Hepatic stellate cell (primary cell): ENCODE data around the gene DAPK2.
"Not testable (repeated sequence)": the region's sequence is repeated elsewhere in the genome, so short reads cannot be mapped to it uniquely, and the experiment has no call there.

Source experiments
- DNase-seq: peaks from one replicate; pipeline ENCODE4 v3.0.0; 2011; ENCODE audit warnings: low spot score

The DAPK2 gene

DNA sequence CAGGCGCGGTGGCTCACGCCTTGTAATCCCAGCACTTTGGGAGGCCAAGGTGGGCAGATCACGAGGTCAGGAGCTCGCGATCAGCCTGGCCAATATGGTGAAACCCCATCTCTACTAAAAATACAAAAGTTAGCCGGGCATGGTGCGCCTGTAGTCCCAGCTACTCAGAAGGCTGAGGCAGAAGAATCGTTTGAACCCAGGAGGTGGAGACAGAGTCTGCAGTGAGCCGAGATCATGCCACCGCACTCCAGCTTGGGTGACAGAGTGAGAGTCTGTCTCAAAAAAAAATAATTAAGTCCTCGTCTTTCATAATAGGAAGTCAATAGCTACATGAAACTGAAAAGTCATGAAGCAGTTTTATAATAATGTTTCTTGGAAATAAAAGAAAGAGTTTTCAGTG lies 7.4 kb upstream of the DAPK2 start:
- DNase-seq, result not testable (repeated sequence)

DNA sequence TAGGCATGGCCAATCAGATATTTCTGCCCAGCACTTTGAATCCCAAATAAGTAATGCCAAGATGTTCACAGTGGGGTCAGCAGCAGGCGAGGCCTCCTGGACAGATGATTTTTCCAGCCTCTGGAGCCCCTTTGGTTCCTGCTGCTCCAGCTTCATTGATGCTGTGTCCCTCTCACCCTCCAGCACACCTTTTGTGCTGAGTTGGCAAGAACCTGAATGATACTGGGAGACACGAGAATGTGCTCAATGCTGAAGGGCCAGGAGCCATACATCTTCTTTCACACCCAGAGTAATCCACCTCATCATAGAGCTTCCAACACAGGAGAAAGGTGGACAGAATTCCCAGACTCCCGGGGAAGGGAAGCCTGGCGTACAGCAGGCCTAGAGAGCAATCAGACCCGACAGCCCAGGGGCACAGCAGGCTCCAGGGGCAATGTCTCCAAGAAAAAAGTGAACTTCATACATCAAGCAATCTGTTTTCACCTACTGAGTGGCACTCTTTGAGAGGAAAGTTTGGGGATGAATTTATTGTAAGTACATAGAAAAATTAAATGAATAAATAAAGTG lies 6.7 kb upstream of the DAPK2 start:
- no peak for DNase-seq

DNA sequence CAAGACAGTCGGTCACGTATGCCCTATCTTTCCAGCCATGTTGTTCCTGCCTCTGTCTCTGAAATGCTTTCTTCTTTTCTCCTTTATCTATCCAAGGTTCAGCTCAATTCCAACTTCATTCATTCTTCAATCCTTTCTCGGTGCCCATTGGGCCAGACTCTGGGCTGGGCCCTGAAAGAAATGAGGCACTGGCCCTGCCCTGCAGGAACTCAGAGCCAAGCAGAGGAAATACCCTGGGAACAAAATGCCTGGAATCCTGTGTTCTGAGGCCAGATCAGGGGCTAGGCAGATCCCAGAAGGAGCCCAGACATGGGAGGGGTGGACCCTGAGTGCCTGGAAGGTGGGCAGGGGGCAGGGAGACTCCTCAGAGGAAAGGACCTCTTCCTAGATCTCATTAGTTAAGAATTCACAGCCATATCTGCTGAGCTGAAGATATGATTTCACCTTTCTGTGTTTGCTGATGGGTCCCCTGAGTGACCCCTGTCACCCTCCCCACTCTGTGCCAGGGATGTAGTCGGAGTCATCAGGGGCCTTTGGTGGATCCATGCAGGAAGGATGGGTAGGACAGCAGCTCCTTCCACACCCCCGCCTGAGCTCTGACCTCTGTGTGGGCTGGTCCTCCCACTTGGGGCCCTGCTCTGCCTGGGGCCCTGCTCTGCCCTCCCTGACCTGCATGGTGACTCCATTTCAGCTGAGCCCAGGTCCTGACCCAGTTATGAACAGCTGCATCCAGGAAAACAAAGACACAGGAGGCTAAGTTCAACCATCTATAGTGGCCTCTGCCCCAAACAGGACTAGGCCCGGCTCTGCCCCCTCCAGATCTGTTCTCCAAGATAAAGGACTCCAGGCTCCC lies 5.3 kb upstream of the DAPK2 start:
- no peak for DNase-seq

DNA sequence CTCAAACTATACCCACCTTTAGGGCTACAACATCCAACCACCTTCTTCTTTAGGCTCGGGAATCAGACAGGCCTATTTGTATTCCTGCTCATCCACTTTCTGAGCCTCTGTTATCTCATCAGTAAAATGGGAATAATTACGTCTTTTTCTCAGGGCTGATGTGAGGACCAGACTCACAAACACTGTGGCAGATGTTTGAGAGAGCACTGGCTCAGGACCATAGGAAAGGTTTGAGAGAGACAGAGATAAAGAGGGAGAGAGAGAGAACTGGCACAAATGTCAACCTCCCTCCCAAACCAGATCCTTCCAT lies 4.8 kb upstream of the DAPK2 start:
- no peak for DNase-seq

DNA sequence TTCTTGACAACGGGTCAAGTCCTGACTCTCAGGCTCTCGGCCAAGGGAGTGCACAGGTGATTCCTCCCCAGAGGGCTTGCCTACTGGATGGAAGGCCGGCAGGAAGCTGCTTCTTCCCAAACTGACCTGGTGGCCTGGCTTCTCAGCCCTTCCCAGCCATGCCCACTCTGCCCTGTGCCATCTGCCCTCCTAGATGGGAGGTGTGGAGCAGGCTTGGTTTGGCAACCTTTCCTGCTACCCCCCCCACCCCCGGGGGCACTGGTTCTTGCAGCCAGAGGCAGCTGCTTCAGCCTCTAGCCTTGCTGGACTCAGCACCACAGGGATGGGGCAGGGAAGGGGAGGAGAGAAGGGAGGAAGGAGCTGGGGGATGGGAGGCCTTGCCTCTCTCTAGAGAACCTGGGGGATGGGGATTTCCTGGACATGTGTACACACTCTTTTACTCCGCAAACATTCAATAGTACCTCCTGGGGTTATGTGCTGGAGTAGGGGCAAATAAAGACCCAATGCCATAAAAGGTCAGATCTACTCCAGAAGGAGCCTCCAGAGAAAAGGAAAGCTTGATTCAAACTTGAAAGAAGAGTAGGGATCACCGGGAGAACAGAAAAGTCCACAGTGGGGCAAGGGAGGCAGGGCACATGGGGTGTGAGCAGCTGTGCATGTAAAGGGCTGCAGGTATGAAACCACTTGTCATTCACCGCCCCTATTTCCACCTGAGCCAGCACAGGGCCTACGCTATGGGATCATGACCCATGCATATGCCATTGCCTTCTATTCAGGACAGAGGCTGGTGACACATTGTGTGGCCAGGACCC lies 4.2 kb upstream of the DAPK2 start:
- no peak for DNase-seq

DNA sequence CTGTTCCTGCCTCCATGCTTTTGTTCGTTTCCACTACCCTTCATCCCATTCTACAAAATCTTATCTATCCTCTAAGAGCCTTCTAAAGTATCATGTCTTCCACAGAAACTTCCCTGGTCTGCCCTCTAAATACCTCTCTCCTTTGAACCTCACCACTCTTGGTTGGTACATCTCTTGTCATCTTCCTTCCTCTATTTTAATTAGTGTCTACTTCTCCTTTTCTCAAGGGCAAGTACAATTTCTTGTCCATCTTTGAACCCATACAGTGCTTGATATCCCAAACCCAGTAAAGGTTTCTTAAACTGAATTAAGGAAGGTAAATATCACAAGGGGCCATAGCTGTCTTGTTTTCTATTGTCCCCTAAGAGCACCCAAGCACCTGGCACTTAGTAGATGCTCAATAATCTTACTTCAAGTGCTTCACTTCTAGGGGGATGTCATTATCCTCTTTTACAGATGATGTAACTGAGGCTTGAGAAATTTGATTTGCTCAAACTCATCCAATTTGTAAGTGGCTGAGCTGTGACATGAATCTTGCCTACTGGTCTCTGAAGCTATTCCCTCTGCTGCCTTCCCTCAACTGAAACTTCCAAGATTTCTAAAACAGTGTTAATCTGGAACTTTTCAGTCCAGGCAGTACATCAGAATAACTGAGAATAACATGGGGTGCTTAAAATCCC lies 2.6 kb upstream of the DAPK2 start:
- DNase-seq, result no peak

DNA sequence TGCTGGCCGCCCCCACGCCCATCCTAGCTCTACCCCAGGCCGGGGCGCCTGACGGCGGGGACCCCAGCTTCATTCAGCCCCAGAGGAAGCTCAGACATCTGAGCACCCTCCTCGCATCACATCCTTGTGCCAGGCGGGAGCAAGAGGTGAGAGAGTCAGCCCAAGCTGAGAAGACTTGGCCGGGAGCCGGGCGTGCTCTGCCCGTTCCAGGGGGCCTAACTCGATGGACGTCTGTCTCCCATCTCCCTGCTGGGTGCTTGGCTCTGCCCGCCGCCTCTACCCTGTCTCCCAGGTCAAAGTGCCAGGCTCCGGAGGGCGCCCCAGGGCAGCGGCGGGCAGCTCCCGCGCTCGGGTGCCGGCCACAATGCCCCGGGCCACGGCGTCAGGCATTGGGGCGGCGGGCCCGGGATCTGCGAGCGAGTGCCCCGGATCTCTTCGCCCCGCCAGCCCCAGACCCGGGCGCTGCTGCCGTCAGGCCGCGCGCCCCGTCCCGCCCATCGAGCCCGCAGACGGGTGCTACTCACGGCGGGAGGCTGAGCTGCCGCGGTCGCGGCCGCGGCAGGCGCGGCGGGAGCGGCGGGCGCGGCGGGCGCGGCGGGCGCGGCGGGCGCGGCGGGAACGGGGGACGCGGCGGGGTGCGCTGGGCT lies 388 bp downstream of the DAPK2 start:
- DNase-seq, result no peak

DNA sequence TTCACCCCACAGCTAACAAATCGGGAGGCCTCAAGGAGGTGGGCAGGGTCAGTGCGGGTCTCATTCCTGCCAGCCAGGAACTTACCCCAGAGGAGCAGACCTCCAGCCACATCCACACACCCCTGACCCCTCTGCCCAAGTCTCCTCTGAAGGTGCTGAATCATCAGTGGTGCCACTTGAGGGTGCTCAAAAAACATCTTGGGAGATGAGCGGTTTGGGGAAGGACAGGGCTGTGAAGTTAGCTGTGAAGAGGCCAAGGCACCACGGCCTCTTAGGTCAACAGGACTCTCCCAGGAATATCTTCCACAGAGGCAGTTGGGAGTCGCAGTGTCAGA lies 1.2 kb downstream of the DAPK2 start:
- DNase-seq, result no peak

DNA sequence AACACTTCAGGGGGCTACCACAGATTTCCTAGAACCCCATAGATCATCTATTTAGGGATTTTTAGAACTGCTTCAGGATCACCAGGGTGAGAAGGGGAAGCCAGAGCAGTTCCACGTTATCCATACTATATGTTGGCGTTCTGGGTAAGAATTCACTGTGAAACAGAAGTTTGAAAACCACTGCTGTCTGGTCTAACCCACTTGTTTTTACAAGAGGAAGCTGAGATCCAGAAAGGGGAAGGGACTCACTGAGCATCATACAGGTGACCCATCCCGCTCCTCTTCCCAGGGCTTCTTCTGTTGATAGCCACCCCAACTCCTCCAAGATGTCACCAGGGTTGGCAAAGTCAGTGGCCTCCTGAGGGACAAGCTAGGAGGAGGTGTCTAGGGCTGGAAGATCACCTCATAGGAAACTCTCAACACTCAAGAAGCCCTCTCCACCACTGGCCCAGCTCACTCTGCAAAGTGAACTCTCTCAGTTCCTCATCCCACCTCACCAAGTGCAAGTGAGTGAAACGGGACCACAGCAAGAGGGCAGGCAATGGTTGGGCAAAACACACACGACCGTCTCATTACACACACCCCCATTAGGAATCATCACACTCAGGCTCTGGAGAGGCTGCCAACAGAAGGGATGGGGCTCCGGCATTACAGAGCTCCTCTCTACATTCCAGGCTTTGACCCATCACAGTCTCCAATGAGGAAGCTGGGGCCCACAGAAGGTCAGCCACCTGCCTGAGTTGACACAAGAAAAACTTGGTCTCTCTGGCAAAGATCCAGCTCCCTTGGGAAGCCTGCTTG lies 1.8 kb downstream of the DAPK2 start:
- no peak for DNase-seq

DNA sequence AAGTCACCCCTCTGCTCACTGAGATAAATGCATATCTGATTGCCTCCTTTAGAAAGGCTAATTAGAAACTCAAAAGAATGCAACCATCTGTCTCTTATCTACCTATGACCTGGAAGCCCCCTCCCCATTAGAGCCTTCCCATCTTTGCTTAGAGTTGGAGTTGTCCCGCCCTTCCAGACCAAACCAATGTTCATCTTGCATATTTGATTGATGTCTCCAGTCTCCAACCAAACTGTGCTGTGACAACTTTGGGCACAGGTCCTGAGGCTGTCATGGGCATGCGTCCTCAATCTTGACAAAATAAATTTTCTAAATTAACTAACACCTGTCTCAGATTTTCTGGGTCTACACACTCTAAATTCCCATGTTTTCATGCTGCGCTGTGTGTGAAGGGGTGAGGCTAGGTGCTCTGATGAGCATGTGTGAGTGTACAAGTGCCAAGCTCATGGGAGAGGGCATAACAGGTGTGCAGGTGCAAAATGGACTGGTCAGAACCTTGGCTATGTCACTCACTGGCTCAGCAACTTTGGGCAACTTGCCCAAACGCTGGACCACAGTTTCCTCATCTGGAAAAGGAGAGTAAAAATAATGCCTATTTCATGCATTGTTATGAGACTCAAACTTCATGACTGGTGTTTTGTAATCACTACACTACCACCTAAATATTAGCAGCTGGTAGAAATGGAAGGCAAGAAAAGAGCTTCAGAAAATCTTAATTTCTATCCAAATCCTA lies 7.2 kb downstream of the DAPK2 start:
- no peak for DNase-seq

DNA sequence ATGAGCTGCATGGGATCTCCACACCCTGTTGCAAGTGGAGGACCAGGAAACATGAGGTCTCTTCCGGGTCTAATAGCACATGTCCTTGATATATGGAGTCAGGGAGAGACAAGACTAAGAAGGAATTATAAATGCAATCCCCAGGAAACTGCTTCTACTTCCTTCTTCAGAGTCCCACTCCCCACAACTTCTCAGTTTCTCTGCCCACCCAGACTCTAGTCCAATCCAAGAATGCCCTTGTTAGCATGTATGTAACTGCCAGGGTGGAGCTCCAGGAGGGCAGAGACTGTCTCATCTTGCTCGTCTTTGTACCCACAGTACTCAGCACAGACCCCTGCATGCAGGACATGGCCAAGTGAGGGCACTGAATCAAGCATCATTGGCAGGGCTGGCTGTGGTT lies 8.3 kb downstream of the DAPK2 start:
- no peak for DNase-seq

DNA sequence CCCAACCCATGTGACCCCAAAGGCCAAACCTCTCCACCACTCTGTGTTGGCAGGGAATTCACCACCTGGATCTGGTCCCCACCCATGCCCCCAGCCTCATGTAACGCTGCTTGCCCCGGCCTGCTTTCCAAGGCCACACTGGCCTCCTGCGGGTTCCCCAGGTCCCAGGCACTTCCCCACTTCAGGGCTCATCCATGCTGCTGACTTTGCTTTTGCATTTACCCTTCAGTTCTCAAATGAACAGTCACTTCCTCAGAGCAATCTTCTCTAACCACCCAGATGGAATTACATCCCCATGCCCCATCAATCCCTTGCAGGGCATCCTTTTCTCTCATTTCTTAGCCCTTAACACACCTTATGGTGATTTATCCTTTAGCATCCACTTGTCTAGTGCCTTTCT lies 9.2 kb downstream of the DAPK2 start:
- DNase-seq, result no peak

DNA sequence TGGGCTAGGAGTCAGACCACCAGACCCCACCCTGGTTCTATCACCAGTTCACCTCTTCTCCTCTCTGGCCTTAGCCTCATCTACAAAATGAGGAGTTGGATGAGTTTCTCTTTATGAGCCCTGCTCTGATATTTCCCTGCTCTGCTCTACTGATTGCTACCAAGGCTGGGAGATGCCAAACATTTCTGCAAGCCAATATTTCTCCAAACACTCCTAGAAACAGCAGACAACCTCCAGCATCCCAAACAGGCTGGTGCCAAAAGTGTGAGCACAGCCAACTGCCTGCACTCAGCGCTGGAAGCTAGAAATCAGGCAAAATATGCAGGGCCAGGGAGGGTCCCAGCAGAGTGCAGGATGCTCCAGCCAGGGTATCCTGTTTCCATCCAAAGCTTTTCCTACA lies 10.8 kb downstream of the DAPK2 start:
- DNase-seq, result no peak

DNA sequence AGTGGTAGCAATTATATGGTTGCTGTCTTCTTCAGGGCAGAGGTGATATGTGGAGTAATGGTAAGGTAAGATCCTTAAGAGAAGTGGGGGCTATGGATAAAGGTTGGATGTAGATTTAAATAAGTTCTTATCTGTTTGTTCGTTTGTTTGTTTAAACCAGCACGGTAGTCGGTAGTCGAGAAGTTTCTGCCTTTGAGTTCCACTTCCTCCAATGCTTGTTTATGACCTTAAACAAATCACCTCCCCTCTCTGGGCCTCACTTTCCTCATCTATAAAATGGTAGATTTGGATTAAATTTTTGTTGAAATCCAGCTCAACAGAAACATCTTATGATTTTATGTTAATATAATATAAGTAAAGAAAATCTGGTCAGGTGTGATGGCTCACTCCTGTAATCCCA lies 11.8 kb downstream of the DAPK2 start:
- DNase-seq, result no peak

DNA sequence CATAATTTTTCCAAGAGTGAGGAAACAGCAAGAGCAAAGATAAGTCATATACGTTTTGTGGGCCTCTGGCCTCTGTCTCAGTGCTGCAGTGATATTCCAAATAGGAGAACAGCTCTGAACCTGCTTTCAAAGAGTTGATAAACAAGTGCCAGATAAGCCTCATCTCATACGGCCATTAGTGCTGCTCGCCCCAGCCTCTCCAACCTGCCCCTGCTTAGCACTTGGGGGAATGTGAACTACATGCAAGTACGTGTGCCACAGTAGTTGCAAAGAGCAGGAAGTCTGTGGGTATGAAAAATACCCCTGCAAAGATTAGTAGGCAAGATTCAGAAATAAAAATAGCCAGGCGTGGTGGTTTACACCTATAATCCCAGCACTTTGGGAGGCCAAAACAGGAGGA lies 14.0 kb downstream of the DAPK2 start:
- DNase-seq, result no peak

DNA sequence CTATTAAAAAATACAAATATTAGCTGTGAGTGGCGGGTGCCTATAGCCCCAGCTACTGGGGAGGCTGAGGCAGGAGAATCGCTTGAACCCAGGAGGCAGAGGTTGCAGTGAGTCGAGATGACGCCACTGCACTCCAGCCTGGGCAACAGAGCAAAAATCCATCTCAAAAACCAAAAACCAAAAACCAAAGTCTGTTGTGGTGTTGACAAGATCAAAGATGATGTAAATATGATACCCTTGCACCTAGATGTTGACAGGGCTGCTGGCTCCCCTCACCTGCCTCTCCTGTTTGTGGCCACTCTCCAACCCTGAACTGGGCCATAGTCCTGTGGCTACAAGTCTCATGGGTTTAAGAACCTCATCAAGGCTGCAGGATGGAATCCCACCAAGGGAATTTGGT lies 16.2 kb downstream of the DAPK2 start:
- DNase-seq, result no peak

DNA sequence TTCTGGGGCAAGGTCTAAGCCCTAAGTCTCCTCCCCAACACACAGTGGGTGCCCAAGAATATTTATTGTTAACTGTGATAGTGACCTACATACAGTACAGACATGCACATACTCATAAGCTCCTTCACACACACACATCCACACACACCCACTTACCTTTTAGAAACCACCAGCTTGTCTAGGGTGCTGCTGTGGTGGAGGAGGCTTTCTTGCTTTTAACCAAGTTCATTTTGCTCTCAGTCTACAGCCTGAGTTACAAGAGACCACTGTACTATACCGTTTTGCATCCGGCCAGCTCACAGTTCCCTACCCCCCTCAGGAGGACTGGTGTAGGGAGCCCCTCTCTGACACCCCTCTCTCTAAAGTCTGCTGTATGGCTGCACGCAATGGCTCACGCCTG lies 16.7 kb downstream of the DAPK2 start:
- DNase-seq, result no peak

DNA sequence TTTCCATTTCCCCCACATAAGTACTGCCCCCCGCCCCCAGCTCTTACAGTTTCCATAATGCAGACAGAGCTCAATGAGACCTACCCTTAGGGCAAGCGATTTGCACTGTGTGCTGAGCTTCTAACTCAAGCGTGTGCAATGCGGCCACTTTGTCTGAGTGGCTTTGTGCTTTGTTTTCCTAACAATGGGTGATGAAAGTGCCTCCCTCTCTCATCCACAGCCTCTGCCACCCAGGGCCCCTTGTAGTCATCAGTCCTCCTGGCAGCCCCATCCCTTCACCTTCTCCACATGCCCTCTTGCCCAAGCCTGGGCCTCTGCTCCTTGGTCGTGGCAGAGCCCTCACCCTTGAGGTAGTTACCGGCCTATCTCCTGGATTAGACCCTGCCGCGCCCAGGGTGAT lies 17.2 kb downstream of the DAPK2 start:
- DNase-seq, result no peak

DNA sequence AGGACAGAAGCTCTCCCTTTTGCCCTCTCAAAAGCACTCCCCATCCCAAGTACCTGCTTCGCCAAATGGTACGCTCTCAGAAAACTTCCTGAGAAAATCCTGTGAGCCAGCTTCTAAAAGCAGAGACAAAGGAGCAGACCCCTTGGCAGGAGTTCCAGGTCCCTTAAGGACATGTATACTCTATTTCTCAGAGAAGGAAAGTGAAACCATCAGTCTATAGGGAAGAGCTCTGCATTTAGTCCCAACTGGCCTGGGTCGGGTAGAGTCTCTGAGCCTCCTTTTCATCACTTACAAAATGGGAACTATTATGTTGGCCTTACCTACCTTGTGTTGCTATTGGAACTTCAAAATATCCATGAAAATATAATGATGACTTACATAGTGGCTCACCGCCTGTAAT lies 19.7 kb downstream of the DAPK2 start:
- DNase-seq, result no peak

DNA sequence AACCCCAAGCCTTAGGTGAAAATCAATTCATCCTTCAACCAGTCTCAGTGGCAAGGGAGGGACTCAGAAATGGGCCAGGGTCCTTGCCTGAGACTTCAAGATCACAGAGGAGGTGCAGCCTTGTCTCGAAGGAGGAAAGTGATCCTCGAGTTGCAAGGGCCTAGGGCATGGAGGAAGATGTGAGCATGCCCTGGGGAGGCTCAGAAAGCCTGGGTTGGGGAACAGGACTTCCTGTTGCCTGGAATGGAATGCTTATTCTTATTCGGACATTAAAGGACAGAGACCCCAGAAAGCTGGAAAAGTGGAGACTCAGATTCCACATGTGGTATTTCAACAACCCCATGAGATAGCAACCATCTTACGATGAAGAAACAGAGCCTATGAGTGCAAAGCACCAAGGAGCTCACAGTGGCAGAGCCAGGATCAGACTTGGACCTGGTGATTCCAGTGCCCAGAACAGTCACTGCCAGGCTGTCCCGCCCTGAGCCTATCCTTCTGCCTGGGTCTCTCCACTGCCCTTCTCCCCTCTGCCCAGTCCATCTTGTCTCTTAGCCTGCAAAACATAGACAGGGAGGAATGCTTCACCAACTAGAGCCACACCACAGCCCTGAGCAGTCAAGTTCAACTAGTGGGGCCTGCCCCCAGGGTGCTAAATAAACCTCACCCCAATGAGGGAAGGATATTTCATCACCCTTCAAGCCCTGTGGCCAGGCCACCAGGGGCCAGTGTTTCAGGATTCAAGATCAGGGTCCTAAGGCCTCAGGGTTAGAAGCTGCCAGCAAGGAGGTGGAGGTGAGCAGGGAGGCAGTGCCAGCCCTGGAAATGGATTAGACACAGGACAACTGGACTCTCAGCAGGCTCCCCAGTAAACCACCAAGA lies 21.9 kb downstream of the DAPK2 start:
- DNase-seq, result no peak
